ENCODE data around the gene ANKDD1B. TPM values are rescaled to one million over a fixed set of nuclear protein-coding genes. Genes with fewer than 3 reads are reported as not detected.

The ANKDD1B gene
- total and polyA plus RNA-seq, 2 donors (not counting 1 experiment from before 2014, with no cell fraction given): 0.07 to 0.66 TPM

DNA sequence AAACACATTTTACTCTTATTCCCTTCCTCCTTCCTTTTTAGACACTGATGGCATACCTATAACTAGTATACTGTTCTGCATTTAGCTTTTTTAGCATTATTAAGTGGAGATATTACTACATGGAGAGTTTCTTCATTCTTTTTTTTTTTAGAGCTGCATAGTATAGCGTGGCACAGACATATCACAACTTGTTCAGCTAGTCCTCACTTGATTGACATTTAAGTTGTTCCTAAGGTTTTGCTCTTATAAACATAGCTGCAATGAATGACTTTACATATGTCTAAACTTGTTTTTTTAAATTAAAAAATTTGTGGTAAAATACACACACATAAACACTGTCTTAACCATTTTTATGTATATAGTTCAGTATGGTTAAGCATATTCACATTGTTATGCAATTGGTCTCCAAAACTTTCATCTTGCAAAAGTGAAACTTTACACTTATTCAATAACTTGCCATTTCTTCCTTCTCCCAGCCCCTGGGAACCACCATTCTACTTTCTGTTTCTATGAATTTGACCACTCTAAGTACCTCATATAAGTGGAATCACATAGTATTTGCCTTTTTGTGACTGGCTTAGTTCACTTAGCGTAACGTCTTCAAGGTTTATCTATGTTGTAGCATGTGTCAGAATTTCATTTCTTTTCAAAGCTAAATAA, 48.7 kb downstream of the ANKDD1B start:
- H3K79me2 ChIP-seq (ENCODE audit: control insufficient read depth, insufficient read depth, low read length): no peaks in the 10 kb centered on the region
- no peak overlapping the region for H3K9ac ChIP-seq (ENCODE audit: insufficient read depth, low read length)
- no peaks in the 10 kb centered on the region for H3K4me1 ChIP-seq (ENCODE audit: control insufficient read depth, extremely low read depth, insufficient read depth, low read length)
- no peaks in the 10 kb centered on the region for H3K36me3 ChIP-seq (ENCODE audit: control insufficient read depth, insufficient read depth, low read length)
- no peaks in the 10 kb centered on the region for H3K27me3 ChIP-seq (ENCODE audit: control insufficient read depth, insufficient read depth, low read length)
- no peak overlapping the region for H3K4me3 ChIP-seq (replicated peaks in 1 of 4; ENCODE audit: control extremely low read depth in 1 of 4, insufficient read depth in 1 of 4, low read depth in 3 of 4, low read length in 4 of 4)
- no peaks in the 10 kb centered on the region for H4K20me1 ChIP-seq (ENCODE audit: control insufficient read depth, extremely low read depth, insufficient read depth, low read length)
- H3K9me3 ChIP-seq (ENCODE audit: control insufficient read depth, insufficient read depth, low read depth, low read length): no peaks in the 10 kb centered on the region
- H3K27ac ChIP-seq (ENCODE audit: insufficient read depth, low read length): no peak overlapping the region
- no peak for DNase-seq (ENCODE audit: low read depth in 2 of 2)
- H3K4me2 ChIP-seq (ENCODE audit: extremely low read depth, insufficient read depth, low read length): no peak overlapping the region
- H2AFZ ChIP-seq (ENCODE audit: low read length): no peak overlapping the region
- TF ChIP-seq, protein P1, sequence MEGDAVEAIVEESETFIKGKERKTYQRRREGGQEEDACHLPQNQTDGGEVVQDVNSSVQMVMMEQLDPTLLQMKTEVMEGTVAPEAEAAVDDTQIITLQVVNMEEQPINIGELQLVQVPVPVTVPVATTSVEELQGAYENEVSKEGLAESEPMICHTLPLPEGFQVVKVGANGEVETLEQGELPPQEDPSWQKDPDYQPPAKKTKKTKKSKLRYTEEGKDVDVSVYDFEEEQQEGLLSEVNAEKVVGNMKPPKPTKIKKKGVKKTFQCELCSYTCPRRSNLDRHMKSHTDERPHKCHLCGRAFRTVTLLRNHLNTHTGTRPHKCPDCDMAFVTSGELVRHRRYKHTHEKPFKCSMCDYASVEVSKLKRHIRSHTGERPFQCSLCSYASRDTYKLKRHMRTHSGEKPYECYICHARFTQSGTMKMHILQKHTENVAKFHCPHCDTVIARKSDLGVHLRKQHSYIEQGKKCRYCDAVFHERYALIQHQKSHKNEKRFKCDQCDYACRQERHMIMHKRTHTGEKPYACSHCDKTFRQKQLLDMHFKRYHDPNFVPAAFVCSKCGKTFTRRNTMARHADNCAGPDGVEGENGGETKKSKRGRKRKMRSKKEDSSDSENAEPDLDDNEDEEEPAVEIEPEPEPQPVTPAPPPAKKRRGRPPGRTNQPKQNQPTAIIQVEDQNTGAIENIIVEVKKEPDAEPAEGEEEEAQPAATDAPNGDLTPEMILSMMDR (conservative IDR thresholded peaks at IDR 0.05 in 1 of 2, IDR thresholded peaks at IDR 0.05 in 1 of 2; ENCODE audit: low read depth in 1 of 2, low read length in 2 of 2): no peak
- no peak for TF ChIP-seq EZH2 (IDR thresholded peaks at IDR 0.05; ENCODE audit: low read length, missing control alignments)

DNA sequence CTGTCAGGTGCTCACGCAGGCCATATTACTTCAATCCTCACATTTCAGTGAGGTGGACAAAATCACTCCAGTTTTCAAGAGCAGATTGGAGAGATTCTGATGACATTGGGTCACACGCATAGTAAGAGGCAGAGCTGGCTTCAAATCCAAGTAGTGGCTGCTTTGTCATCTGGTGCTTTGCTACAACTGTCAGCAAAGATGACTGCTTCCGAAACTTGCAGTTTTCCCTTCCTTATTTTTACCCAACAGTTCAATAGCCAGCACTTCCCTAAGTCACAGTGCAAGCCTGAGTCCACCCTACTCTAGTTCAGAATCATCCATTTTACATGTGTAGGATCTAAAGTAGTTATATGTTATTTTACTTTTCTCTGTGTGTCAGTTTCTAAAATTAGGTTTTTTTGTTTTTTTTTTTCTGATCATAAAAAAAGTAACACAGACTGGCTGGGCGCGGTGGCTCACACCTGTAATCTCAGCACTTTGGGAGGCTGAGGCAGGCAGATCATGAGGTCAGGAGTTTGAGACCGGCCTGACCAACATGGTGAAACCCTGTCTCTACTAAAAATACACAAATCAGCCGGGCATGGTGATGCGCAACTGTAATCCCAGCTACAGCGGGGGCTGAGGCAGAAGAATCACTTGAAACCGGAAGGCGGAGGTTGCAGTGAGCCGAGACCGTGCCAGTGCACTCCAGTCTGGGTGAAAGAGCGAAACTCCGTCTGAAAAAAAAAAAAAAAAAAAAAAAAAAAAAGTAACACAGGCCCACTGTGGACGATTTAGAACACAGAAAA, 49.6 kb downstream of the ANKDD1B start:
- Histone ChIP-seq H3K27me3 (ENCODE audit: control insufficient read depth, insufficient read depth, low read length) (no peaks in the 10 kb centered on the region), H3K79me2 (ENCODE audit: control insufficient read depth, insufficient read depth, low read length) (no peaks in the 10 kb centered on the region), H3K27ac (ENCODE audit: insufficient read depth, low read length) (no peak overlapping the region), H3K4me3 (replicated peaks in 1 of 4; ENCODE audit: control extremely low read depth in 1 of 4, insufficient read depth in 1 of 4, low read depth in 3 of 4, low read length in 4 of 4) (no peak overlapping the region), H4K20me1 (ENCODE audit: control insufficient read depth, extremely low read depth, insufficient read depth, low read length) (no peaks in the 10 kb centered on the region), H3K4me2 (ENCODE audit: extremely low read depth, insufficient read depth, low read length) (no peak overlapping the region), H2AFZ (ENCODE audit: low read length) (no peak overlapping the region), H3K9me3 (ENCODE audit: control insufficient read depth, insufficient read depth, low read depth, low read length) (no peaks in the 10 kb centered on the region), H3K36me3 (ENCODE audit: control insufficient read depth, insufficient read depth, low read length) (no peaks in the 10 kb centered on the region), H3K4me1 (ENCODE audit: control insufficient read depth, extremely low read depth, insufficient read depth, low read length) (no peaks in the 10 kb centered on the region), H3K9ac (ENCODE audit: insufficient read depth, low read length) (no peak overlapping the region)
- TF ChIP-seq, protein P1 (conservative IDR thresholded peaks at IDR 0.05 in 1 of 2, IDR thresholded peaks at IDR 0.05 in 1 of 2; ENCODE audit: low read depth in 1 of 2, low read length in 2 of 2): no peak
- no peak for TF ChIP-seq EZH2 (IDR thresholded peaks at IDR 0.05; ENCODE audit: low read length, missing control alignments)
- DNase-seq (ENCODE audit: low read depth in 2 of 2): no peak

DNA sequence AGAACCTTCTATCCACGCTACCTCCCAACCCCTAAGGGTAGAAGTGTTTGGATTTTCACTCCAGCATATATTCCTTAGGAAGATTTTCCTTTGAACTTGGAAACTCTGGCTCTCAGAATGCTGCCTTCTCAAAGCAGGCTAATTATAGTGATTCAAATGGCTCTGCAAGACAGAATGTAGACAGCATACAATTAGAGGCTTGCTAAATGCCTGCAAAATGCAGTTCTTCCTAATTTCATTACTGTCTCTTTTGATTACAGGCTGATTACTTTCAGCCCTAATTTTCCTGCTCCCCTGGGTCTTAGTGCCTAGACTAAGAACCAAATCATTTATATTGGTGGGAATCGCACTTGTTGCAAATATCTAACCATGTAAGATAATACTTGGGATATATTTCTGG, 50.8 kb downstream of the ANKDD1B start:
- Histone ChIP-seq H3K9ac (ENCODE audit: insufficient read depth, low read length) (no peak overlapping the region), H3K27me3 (ENCODE audit: control insufficient read depth, insufficient read depth, low read length) (no peaks in the 10 kb centered on the region), H3K4me3 (replicated peaks in 1 of 4; ENCODE audit: control extremely low read depth in 1 of 4, insufficient read depth in 1 of 4, low read depth in 3 of 4, low read length in 4 of 4) (no peak overlapping the region), H3K4me1 (ENCODE audit: control insufficient read depth, extremely low read depth, insufficient read depth, low read length) (no peaks in the 10 kb centered on the region), H3K36me3 (ENCODE audit: control insufficient read depth, insufficient read depth, low read length) (no peaks in the 10 kb centered on the region), H4K20me1 (ENCODE audit: control insufficient read depth, extremely low read depth, insufficient read depth, low read length) (no peaks in the 10 kb centered on the region), H3K9me3 (ENCODE audit: control insufficient read depth, insufficient read depth, low read depth, low read length) (no peaks in the 10 kb centered on the region), H3K79me2 (ENCODE audit: control insufficient read depth, insufficient read depth, low read length) (no peaks in the 10 kb centered on the region), H3K27ac (ENCODE audit: insufficient read depth, low read length) (no peak overlapping the region), H2AFZ (ENCODE audit: low read length) (no peak overlapping the region), H3K4me2 (ENCODE audit: extremely low read depth, insufficient read depth, low read length) (no peak overlapping the region)
- TF ChIP-seq, protein P1 (conservative IDR thresholded peaks at IDR 0.05 in 1 of 2, IDR thresholded peaks at IDR 0.05 in 1 of 2; ENCODE audit: low read depth in 1 of 2, low read length in 2 of 2): no peak
- TF ChIP-seq EZH2 (IDR thresholded peaks at IDR 0.05; ENCODE audit: low read length, missing control alignments): no peak
- no peak for DNase-seq (ENCODE audit: low read depth in 2 of 2)

All from fibroblast of lung (primary cell).